HG02970 (cell line): ENCODE data around the gene VWA5B1.
"Not testable (repeated sequence)": the region's sequence is repeated elsewhere in the genome, so short reads cannot be mapped to it uniquely, and the experiment has no call there.

ENCODE experiments used
- ATAC-seq: cut with Tn5 transposase; IDR thresholded peaks from one replicate; pipeline ENCODE4 v1.9.1; 2021; ENCODE audit warnings: mild to moderate bottlenecking, moderate library complexity, moderate number of reproducible peaks; ENCODE audit not compliant: unreplicated experiment, low FRiP score

The VWA5B1 gene

GRCh38 chr1:20280341-20280740 lies 10.3 kb upstream of the VWA5B1 start:
- no peak for ATAC-seq

GRCh38 chr1:20280906-20281305 lies 9.8 kb upstream of the VWA5B1 start:
- ATAC-seq = no peak

- no peak for ATAC-seq
Observed at GRCh38 chr1:20281801-20282200, 8.9 kb upstream of the VWA5B1 start.

- no peak for ATAC-seq
Observed at GRCh38 chr1:20282533-20282932, 8.1 kb upstream of the VWA5B1 start.

- ATAC-seq = no peak
Observed at GRCh38 chr1:20284046-20284445, 6.6 kb upstream of the VWA5B1 start.

GRCh38 chr1:20284625-20285024 lies 6.0 kb upstream of the VWA5B1 start:
- no peak for ATAC-seq

- no peak for ATAC-seq
Observed at GRCh38 chr1:20285510-20285909, 5.2 kb upstream of the VWA5B1 start.

GRCh38 chr1:20287696-20288095 lies 3.0 kb upstream of the VWA5B1 start:
- ATAC-seq = not testable (repeated sequence)

- ATAC-seq = no peak
Observed at GRCh38 chr1:20291645-20292084, 990 bp downstream of the VWA5B1 start.

- no peak for ATAC-seq
Observed at GRCh38 chr1:20298626-20299025, 8.0 kb downstream of the VWA5B1 start.

GRCh38 chr1:20301463-20302107 lies 10.9 kb downstream of the VWA5B1 start:
- no peak for ATAC-seq

- ATAC-seq = no peak
Observed at GRCh38 chr1:20302108-20302471, 11.4 kb downstream of the VWA5B1 start.

- ATAC-seq = no peak
Observed at GRCh38 chr1:20307026-20307425, 16.4 kb downstream of the VWA5B1 start.

GRCh38 chr1:20308569-20308968 lies 17.9 kb downstream of the VWA5B1 start:
- ATAC-seq = no peak

GRCh38 chr1:20311289-20311688 lies 20.6 kb downstream of the VWA5B1 start:
- no peak for ATAC-seq

GRCh38 chr1:20312310-20312709 lies 21.6 kb downstream of the VWA5B1 start:
- ATAC-seq = no peak

- ATAC-seq = no peak
Observed at GRCh38 chr1:20312818-20313217, 22.1 kb downstream of the VWA5B1 start.

- ATAC-seq = no peak
Observed at GRCh38 chr1:20317471-20317870, 26.8 kb downstream of the VWA5B1 start.

- no peak for ATAC-seq
Observed at GRCh38 chr1:20318521-20318920, 27.8 kb downstream of the VWA5B1 start.

GRCh38 chr1:20318971-20319370 lies 28.3 kb downstream of the VWA5B1 start:
- ATAC-seq = no peak

GRCh38 chr1:20319456-20320220 lies 29.0 kb downstream of the VWA5B1 start:
- no peak for ATAC-seq

GRCh38 chr1:20320704-20321103 lies 30.0 kb downstream of the VWA5B1 start:
- no peak for ATAC-seq
